Thyroid gland (tissue), 4 donors: Measurements from ENCODE around the gene PLCB4. TPM values are rescaled to one million over a fixed set of nuclear protein-coding genes. Genes with fewer than 3 reads are reported as not detected.

Source experiments
- DNase-seq, 2 donors: peaks; one replicate each; pipeline ENCODE4 v3.0.0-alpha.2; 2019
- H3K27ac ChIP-seq, 3 donors: fragments of 200-600 bp; sonication (generic); 1 replicate in 2 of 3; 2 replicates in 1 of 3; pipeline ENCODE4 v1.5.1; 2016 to 2019; ENCODE audit warnings: mild to moderate bottlenecking in 1 of 3, moderate library complexity in 1 of 3
- H3K27me3 ChIP-seq: fragments of 200-600 bp; sonication (generic); one replicate; pipeline ENCODE4 v1.5.1; 2019
- H3K36me3 ChIP-seq, 2 donors: fragments of 200-600 bp; sonication (generic); one replicate each; pipeline ENCODE4 v1.5.1; 2016 to 2019
- H3K4me1 ChIP-seq, 2 donors: fragments of 200-600 bp; sonication (generic); one replicate each; pipeline ENCODE4 v1.5.1; 2017 to 2019
- H3K4me3 ChIP-seq, 3 donors: fragments of 200-600 bp; sonication (generic); replicated peaks in 1 of 3; 1 replicate in 2 of 3; 2 replicates in 1 of 3; pipeline ENCODE4 v1.5.1; 2016; ENCODE audit warnings: mild to moderate bottlenecking in 1 of 3
- H3K9me3 ChIP-seq: fragments of 200-600 bp; sonication (generic); one replicate; pipeline ENCODE4 v1.5.1; 2017
- CTCF ChIP-seq, 6 experiments: fragments of 200-600 bp in 3 of 6; fragments of 450-650 bp in 3 of 6; sonication (generic) in 3 of 6; IDR thresholded peaks; one replicate each; pipeline ENCODE4 v1.5.1; 2016 to 2019; ENCODE audit warnings: antibody characterized with exemption in 6 of 6, mild to moderate bottlenecking in 2 of 6, inconsistent platforms in 1 of 6, moderate library complexity in 1 of 6
- POLR2A ChIP-seq, 2 donors: fragments of 450-650 bp; IDR thresholded peaks; one replicate each; pipeline ENCODE4 v1.6.1; 2017; ENCODE audit warnings: antibody characterized with exemption in 2 of 2, mild to moderate bottlenecking in 2 of 2, moderate library complexity in 1 of 2
- WGBS, 2 donors: methylation state at CpG; one replicate each; pipeline ENCODE4 v1.1.5; 2017; 5-methylcytosine and 5-hydroxymethylcytosine counted together
- intact Hi-C: fragments of 100-400 bp; cut with DNase I; formaldehyde crosslinking; loops from one replicate; pipeline ENCODE4 v1.15.1; 2023
- total RNA-seq, 4 donors: library from RNA; depleted of rRNA; stranded (reverse); fragments of >200 nt; gene quantifications; one replicate each; pipeline ENCODE4 v1.2.3, GENCODE V29; 2016

The PLCB4 gene
- total RNA-seq, 4 donors from 2014 or later = 50.9 to 77.9 (median 67.9) TPM

DNA sequence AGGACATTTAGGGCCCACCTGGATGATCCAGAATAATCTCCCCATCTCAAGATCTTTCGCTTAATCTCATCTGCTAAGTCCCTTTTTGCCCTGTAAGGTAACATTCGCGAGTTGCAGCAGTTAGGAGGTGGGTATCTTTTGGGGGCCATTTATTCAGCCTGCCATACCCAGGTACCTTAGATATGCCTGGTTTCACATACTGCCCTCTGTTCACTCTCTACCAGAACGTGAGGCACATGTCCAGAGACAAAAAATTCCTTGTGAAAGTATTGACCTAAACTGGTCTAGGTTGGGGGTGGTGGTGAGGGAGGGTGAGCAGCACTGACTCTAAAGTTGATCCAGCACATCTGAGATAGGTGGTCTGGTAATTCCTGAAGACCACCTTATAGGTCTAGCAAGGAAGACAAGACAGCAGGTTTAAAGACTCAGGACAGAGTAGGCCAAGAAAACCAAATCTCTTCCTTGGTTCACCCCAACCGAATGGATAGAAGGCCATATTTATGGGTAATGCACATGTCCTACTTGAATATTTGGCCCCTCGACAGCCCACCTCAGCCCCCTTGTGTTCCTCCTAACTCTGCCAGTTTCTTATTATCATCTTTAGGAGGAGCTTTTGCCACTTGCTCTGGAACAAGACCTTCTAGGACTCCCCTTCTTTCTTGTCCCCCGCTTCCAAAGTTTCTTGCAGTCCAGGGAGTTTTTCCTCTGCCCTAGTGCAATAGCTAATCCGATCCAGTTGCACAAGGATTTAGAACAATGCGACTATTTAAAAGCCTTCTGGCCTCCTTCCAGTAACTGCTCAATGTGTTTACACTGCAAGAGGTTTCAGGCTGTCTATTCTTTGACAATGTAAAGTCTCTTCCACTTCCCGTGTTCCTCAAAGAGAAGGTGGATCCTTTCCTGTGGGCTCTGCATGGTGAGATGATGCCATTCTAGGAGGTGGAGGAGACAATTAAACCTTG lies 232.5 kb downstream of the PLCB4 start:
- intact Hi-C loops = no loop called here
- peak; percentile 10 to 11 for DNase-seq
- Histone ChIP-seq H3K4me1 (peaks cover 17 to 20% of the 10 kb centered on the region in 2 donors), H3K27ac (peak overlapping the region in 1 of 3 donors; percentile 20), H3K9me3 (no peaks in the 10 kb centered on the region), H3K4me3 (no peak overlapping the region), H3K27me3 (no peaks in the 10 kb centered on the region), H3K36me3 (no peaks in the 10 kb centered on the region)
- WGBS, 2 donors = 59 to 64% methylated on average over 10 of the region's 10 CpGs
- TF ChIP-seq CTCF (IDR thresholded peaks at IDR 0.05) (no peak), POLR2A (IDR thresholded peaks at IDR 0.05) (no peak)

- TF ChIP-seq CTCF (IDR thresholded peaks at IDR 0.05) = no peak
- no peak for TF ChIP-seq POLR2A (IDR thresholded peaks at IDR 0.05)
- no peaks in the 10 kb centered on the region for H3K36me3 ChIP-seq
- H3K4me1 ChIP-seq = peaks cover 17 to 20% of the 10 kb centered on the region in 2 donors
- intact Hi-C loops = no loop called here
- no peaks in the 10 kb centered on the region for H3K27me3 ChIP-seq
- no peak overlapping the region for H3K27ac ChIP-seq
- 61 to 68% methylated on average over 1 of the region's 1 CpG for WGBS, 2 donors
- no peak overlapping the region for H3K4me3 ChIP-seq
- DNase-seq = no peak
- no peaks in the 10 kb centered on the region for H3K9me3 ChIP-seq
These were observed 233.2 kb downstream of the PLCB4 start for GRCh38 chr20:9302091-9302462.

GRCh38 chr20:9306521-9306920 lies 237.6 kb downstream of the PLCB4 start:
- 83 to 97% methylated on average over 1 of the region's 1 CpG for WGBS, 2 donors
- H3K27ac ChIP-seq = no peak overlapping the region
- TF ChIP-seq CTCF (IDR thresholded peaks at IDR 0.05) (no peak), POLR2A (IDR thresholded peaks at IDR 0.05) (no peak)
- H3K9me3 ChIP-seq = no peaks in the 10 kb centered on the region
- H3K27me3 ChIP-seq = no peaks in the 10 kb centered on the region
- H3K4me3 ChIP-seq = no peak overlapping the region
- DNase-seq = no peak
- H3K4me1 ChIP-seq = peaks cover 4 to 9% of the 10 kb centered on the region in 2 donors
- intact Hi-C loops = no loop called here
- H3K36me3 ChIP-seq = no peaks in the 10 kb centered on the region

DNA sequence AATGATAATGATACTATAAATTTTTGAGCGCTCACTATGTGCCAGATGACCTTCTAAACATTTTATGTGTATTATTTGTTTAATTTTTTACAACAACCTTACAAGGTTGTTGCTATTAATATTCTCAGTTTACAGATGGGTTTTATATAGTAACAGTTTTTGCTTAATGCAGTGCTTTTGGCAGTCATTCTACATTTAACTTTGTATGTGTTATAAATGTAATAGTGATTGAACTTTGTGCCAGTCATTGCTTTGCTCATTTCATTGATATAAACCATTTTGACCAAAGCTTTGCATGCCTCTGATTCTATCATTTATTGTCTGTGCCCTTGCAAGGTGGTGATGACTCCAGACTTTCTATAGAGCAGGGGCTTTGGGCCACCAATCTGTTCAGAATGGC lies 239.2 kb downstream of the PLCB4 start:
- TF ChIP-seq POLR2A (IDR thresholded peaks at IDR 0.05) (no peak), CTCF (IDR thresholded peaks at IDR 0.05) (no peak)
- intact Hi-C loops = no loop called here
- H3K27me3 ChIP-seq = no peaks in the 10 kb centered on the region
- H3K4me1 ChIP-seq = no peaks in the 10 kb centered on the region
- H3K4me3 ChIP-seq = no peak overlapping the region
- no peaks in the 10 kb centered on the region for H3K9me3 ChIP-seq
- no peaks in the 10 kb centered on the region for H3K36me3 ChIP-seq
- no peak overlapping the region for H3K27ac ChIP-seq
- 97% methylated on average over 1 of the region's 1 CpG for WGBS, 2 donors
- DNase-seq = no peak

DNA sequence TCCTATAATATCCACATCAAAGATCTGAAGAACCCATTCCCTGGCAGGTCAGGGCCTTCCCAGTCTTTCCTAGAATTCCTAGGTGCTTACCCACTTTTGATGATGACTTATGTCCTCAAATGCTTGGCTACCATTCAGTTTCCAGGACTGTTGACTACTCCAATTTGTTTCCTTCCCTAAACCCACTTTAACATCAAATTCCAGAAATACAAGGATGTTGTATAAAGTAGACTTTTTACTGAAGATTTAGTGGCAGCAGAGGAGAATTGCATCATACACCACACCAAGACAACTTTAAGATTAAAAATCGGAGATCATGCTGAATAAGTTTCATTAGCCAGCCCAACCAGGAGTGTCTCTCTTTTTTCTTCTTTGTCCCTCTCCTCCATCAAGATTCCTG lies 242.2 kb downstream of the PLCB4 start:
- H3K27ac ChIP-seq = no peak overlapping the region
- intact Hi-C loops = no loop called here
- WGBS, 2 donors = 89 to 93% methylated on average over 1 of the region's 1 CpG
- no peaks in the 10 kb centered on the region for H3K27me3 ChIP-seq
- H3K36me3 ChIP-seq = no peaks in the 10 kb centered on the region
- H3K9me3 ChIP-seq = no peaks in the 10 kb centered on the region
- H3K4me1 ChIP-seq = no peaks in the 10 kb centered on the region
- H3K4me3 ChIP-seq = no peak overlapping the region
- DNase-seq = no peak
- no peak for TF ChIP-seq CTCF (IDR thresholded peaks at IDR 0.05)
- no peak for TF ChIP-seq POLR2A (IDR thresholded peaks at IDR 0.05)
